Smooth muscle cell (in vitro differentiated cells): ENCODE data around the gene PLAAT2. TPM values are rescaled to one million over a fixed set of nuclear protein-coding genes. Genes with fewer than 3 reads are reported as not detected.

Source experiments
- DNase-seq: peaks from one replicate; lab custom pipeline; 2025; ENCODE audit not compliant: unreplicated experiment; lab: John Stamatoyannopoulos, UW
- H2AFZ ChIP-seq: fragments of 200-600 bp; sonication (generic); 2 replicates; pipeline ENCODE4 v1.6.0; 2016; ENCODE audit warnings: antibody characterized with exemption, low read depth, mild to moderate bottlenecking
- H3F3A ChIP-seq: fragments of 200-600 bp; sonication (generic); 2 replicates; pipeline ENCODE4 v1.6.0; 2017; ENCODE audit warnings: antibody characterized with exemption, low read depth
- H3K27ac ChIP-seq: fragments of 200-600 bp; sonication (generic); 2 replicates; pipeline ENCODE4 v1.5.1; 2016; ENCODE audit warnings: low read depth, mild to moderate bottlenecking
- H3K27me3 ChIP-seq: fragments of 200-600 bp; sonication (generic); 2 replicates; pipeline ENCODE4 v1.6.1; 2016; ENCODE audit warnings: low read depth, mild to moderate bottlenecking
- H3K36me3 ChIP-seq: fragments of 200-600 bp; sonication (generic); 2 replicates; pipeline ENCODE4 v1.5.1; 2016; ENCODE audit warnings: low read depth
- H3K4me1 ChIP-seq: fragments of 200-600 bp; sonication (generic); 2 replicates; pipeline ENCODE4 v1.5.1; 2016; ENCODE audit warnings: low read depth
- H3K4me2 ChIP-seq: fragments of 200-600 bp; sonication (generic); 2 replicates; pipeline ENCODE4 v1.6.0; 2016; ENCODE audit warnings: mild to moderate bottlenecking
- H3K4me3 ChIP-seq: fragments of 200-600 bp; sonication (generic); 2 replicates; pipeline ENCODE4 v1.5.1; 2016; ENCODE audit warnings: mild to moderate bottlenecking
- H3K79me2 ChIP-seq: fragments of 200-600 bp; sonication (generic); 2 replicates; pipeline ENCODE4 v1.6.0; 2016; ENCODE audit warnings: low read depth, mild to moderate bottlenecking
- H3K9ac ChIP-seq: fragments of 200-600 bp; sonication (generic); 2 replicates; pipeline ENCODE4 v1.6.0; 2016; ENCODE audit warnings: low read depth
- H3K9me3 ChIP-seq: fragments of 200-600 bp; sonication (generic); replicated peaks from 2 replicates; pipeline ENCODE4 v1.5.1; 2016; ENCODE audit warnings: low read depth
- H4K20me1 ChIP-seq: fragments of 200-600 bp; sonication (generic); 2 replicates; pipeline ENCODE4 v1.6.0; 2016; ENCODE audit warnings: low read depth
- CTCF ChIP-seq: fragments of 200-600 bp; sonication (generic); IDR thresholded peaks from 2 replicates; pipeline ENCODE4 v1.5.1; 2017; ENCODE audit warnings: borderline replicate concordance, mild to moderate bottlenecking, antibody characterized with exemption; ENCODE audit not compliant: insufficient read depth, poor library complexity, severe bottlenecking
- WGBS: methylation state at CpG from one replicate; pipeline ENCODE4 v1.1.7; 2016; ENCODE audit warnings: low lambda C conversion rate; 5-methylcytosine and 5-hydroxymethylcytosine counted together
- polyA plus RNA-seq: library from polyadenylated mRNA; unstranded; fragments of >200 nt; fragmentation: Nextera tagmentation; extraction: Ambion mirVana; gene quantifications from 2 replicates; pipeline ENCODE4 v1.2.1, GENCODE V29; 2016
- total RNA-seq: library from RNA; depleted of rRNA; stranded (reverse); fragments of >200 nt; gene quantifications from 2 replicates; pipeline ENCODE4 v1.2.3, GENCODE V29; 2014

Gene PLAAT2
- total RNA-seq (not detected in 2 replicates), polyA plus RNA-seq (not detected in 2 replicates)

- no peak within 1 kb of the TSS for H3K27ac ChIP-seq
- H3K9ac ChIP-seq: no peak within 1 kb of the TSS
- TF ChIP-seq CTCF: no peak
- H3K36me3 ChIP-seq: no peaks in the 10 kb centered on the region
- H3K27me3 ChIP-seq: no peaks in the 10 kb centered on the region
- no peaks in the 10 kb centered on the region for H3K9me3 ChIP-seq
- 95% methylated on average over 13 of the region's 13 CpGs for WGBS
- peaks cover 5% of the 10 kb centered on the region for H3F3A ChIP-seq
- no peak within 1 kb of the TSS for H3K4me2 ChIP-seq
- H3K79me2 ChIP-seq: no peaks in the 10 kb centered on the region
- H2AFZ ChIP-seq: no peak within 1 kb of the TSS
- peaks cover 4% of the 10 kb centered on the region for H3K4me1 ChIP-seq
- no peak within 1 kb of the TSS for H3K4me3 ChIP-seq
- H4K20me1 ChIP-seq: no peaks in the 10 kb centered on the region
- DNase-seq: no peak
Measured at GRCh38 chr11:63563201-63564055, at the start of gene PLAAT2. Gene PLAAT2 (minus strand): TSS chr11:63563379. CDS start chr11:63563324, 55 bp downstream.

- no peak for TF ChIP-seq CTCF
- no peaks in the 10 kb centered on the region for H3F3A ChIP-seq
- no peak overlapping the region for H3K4me3 ChIP-seq
- H3K9ac ChIP-seq: no peak overlapping the region
- no peak overlapping the region for H3K27ac ChIP-seq
- H3K36me3 ChIP-seq: no peaks in the 10 kb centered on the region
- no peaks in the 10 kb centered on the region for H3K79me2 ChIP-seq
- no peaks in the 10 kb centered on the region for H4K20me1 ChIP-seq
- no peak for DNase-seq
- peaks cover 31% of the 10 kb centered on the region for H3K27me3 ChIP-seq
- H2AFZ ChIP-seq: no peak overlapping the region
- H3K9me3 ChIP-seq: no peaks in the 10 kb centered on the region
- no peak overlapping the region for H3K4me2 ChIP-seq
- H3K4me1 ChIP-seq: peaks cover 17% of the 10 kb centered on the region
Measured at GRCh38 chr11:63612181-63612580, 49.0 kb upstream of the PLAAT2 start.

GRCh38 chr11:63611395-63611747, 48.2 kb upstream of the PLAAT2 start:
- H3F3A ChIP-seq: no peaks in the 10 kb centered on the region
- DNase-seq: no peak
- no peaks in the 10 kb centered on the region for H3K79me2 ChIP-seq
- H2AFZ ChIP-seq: no peak overlapping the region
- no peak overlapping the region for H3K4me3 ChIP-seq
- H4K20me1 ChIP-seq: no peaks in the 10 kb centered on the region
- H3K9me3 ChIP-seq: no peaks in the 10 kb centered on the region
- H3K27me3 ChIP-seq: peaks cover 31% of the 10 kb centered on the region
- TF ChIP-seq CTCF: no peak
- no peak overlapping the region for H3K4me2 ChIP-seq
- no peaks in the 10 kb centered on the region for H3K36me3 ChIP-seq
- H3K9ac ChIP-seq: no peak overlapping the region
- H3K27ac ChIP-seq: no peak overlapping the region
- H3K4me1 ChIP-seq: peaks cover 17% of the 10 kb centered on the region
- 61% methylated on average over 1 of the region's 1 CpG for WGBS
